Mucosa of descending colon (tissue), 3 donors: ENCODE data around the gene SLC16A4. TPM values are rescaled to one million over a fixed set of nuclear protein-coding genes. Genes with fewer than 3 reads are reported as not detected.

Experiments used
- ATAC-seq: fragments of 200-7000 bp; cut with Tn5 transposase; one replicate; pipeline ENCODE4 v1.9.1; 2020; ENCODE audit warnings: mild to moderate bottlenecking, moderate library complexity
- DNase-seq, 3 donors: peaks; one replicate each; pipeline ENCODE4 v3.0.0-alpha.2; 2020
- H3K36me3 ChIP-seq: fragments of 200-600 bp; one replicate; pipeline ENCODE4 v1.8.0; 2021; ENCODE audit warnings: low read depth, mild to moderate bottlenecking
- H3K4me1 ChIP-seq: fragments of 200-600 bp; one replicate; pipeline ENCODE4 v1.8.0; 2021; ENCODE audit warnings: low read depth, mild to moderate bottlenecking
- H3K4me3 ChIP-seq: fragments of 200-600 bp; one replicate; pipeline ENCODE4 v1.8.0; 2021; ENCODE audit warnings: mild to moderate bottlenecking
- H3K9me3 ChIP-seq: fragments of 200-600 bp; one replicate; pipeline ENCODE4 v1.8.0; 2021; ENCODE audit warnings: mild to moderate bottlenecking
- intact Hi-C, 2 donors: fragments of 100-400 bp; cut with DNase I in 1 of 2; cut with micrococcal nuclease in 1 of 2; formaldehyde crosslinking; loops; one replicate each; pipeline versions ENCODE4 v1.11.0 to v1.11.1; 2022; cut with DNase I, micrococcal nuclease
- total RNA-seq, 3 donors: library from RNA; stranded (reverse); fragmentation: NEBNext Ultra II Directional in 2 of 3; extraction: Animal tissue kit (Norgen Biotek cat#: 25700) in 2 of 3; gene quantifications; one replicate each; pipeline versions ENCODE4 v1.2.1 to v1.2.4, GENCODE V29; 2021 to 2023
- TF ChIP-seq, protein P1 (sequence below): fragments of 200-600 bp; IDR thresholded peaks from one replicate; pipeline ENCODE4 v1.8.0; 2022; ENCODE audit warnings: antibody characterized with exemption, mild to moderate bottlenecking
- donor health status: DM: no; HTN: no; CAD: no; lungs with moderate emphysema.
- donor health status: DM: no; HTN: no; CAD: no.
- donor health status: DM: no; HTN: yes; CAD: no.

Gene SLC16A4
- total RNA-seq, 3 donors from 2014 or later = 0.67 to 4.4 (median 1.8) TPM

DNA sequence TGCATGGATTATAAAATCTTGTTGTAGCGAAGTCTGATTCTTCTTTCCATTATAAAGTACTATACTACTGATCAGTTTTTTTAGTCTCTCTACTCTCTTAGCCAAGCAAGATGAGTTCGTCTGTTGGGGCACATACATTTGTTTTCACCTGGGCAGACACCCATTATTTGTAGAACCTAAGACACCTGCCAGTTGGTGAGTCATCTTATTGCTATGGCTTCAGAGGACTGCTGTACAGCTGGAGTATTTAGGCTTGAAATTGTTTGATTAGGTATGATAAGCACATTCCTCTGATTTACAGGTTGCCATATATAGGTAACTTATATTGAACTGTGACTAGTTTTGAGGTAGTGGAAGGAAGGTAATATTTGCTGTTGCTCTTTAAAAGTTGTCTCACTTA is 34.4 kb downstream of the SLC16A4 start:
- Histone ChIP-seq H3K4me3 (no peak overlapping the region), H3K9me3 (no peaks in the 10 kb centered on the region), H3K4me1 (peaks cover 8% of the 10 kb centered on the region), H3K36me3 (no peaks in the 10 kb centered on the region)
- TF ChIP-seq, protein P1, sequence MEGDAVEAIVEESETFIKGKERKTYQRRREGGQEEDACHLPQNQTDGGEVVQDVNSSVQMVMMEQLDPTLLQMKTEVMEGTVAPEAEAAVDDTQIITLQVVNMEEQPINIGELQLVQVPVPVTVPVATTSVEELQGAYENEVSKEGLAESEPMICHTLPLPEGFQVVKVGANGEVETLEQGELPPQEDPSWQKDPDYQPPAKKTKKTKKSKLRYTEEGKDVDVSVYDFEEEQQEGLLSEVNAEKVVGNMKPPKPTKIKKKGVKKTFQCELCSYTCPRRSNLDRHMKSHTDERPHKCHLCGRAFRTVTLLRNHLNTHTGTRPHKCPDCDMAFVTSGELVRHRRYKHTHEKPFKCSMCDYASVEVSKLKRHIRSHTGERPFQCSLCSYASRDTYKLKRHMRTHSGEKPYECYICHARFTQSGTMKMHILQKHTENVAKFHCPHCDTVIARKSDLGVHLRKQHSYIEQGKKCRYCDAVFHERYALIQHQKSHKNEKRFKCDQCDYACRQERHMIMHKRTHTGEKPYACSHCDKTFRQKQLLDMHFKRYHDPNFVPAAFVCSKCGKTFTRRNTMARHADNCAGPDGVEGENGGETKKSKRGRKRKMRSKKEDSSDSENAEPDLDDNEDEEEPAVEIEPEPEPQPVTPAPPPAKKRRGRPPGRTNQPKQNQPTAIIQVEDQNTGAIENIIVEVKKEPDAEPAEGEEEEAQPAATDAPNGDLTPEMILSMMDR = no peak
- DNase-seq (no peak), ATAC-seq (peak; percentile 97)
- intact Hi-C loops = no loop called here

GRCh38 chr1:110355321-110355720 is 35.5 kb downstream of the SLC16A4 start:
- ATAC-seq (no peak), DNase-seq (no peak)
- Histone ChIP-seq H3K36me3 (no peaks in the 10 kb centered on the region), H3K4me1 (peaks cover 18% of the 10 kb centered on the region), H3K9me3 (no peaks in the 10 kb centered on the region), H3K4me3 (no peak overlapping the region)
- TF ChIP-seq, protein P1 = no peak
- intact Hi-C loops = no loop called here

DNA sequence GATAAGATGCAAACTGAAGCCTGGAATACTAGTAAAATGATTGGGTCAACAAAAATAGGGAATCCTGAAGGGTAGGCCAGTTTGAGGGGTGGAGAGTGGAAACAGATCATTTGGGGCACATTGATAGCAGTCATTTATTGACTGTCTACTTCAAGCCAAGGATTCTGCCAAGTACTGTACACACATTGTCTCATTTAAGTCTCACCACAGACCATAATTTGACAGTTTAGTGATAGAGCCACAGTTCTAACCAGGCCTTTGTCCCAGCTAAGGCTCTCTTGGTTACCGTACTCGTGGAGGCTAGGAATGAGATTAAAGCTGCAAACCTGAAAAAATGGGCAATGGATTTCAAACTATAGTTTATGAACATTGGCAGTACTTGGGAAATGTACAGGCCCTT is 40.5 kb downstream of the SLC16A4 start:
- ATAC-seq = no peak
- DNase-seq = no peak
- intact Hi-C loops = no loop called here
- Histone ChIP-seq H3K4me3 (no peak overlapping the region), H3K36me3 (no peaks in the 10 kb centered on the region), H3K4me1 (peaks cover 28% of the 10 kb centered on the region), H3K9me3 (no peaks in the 10 kb centered on the region)
- TF ChIP-seq, protein P1 = no peak

DNA sequence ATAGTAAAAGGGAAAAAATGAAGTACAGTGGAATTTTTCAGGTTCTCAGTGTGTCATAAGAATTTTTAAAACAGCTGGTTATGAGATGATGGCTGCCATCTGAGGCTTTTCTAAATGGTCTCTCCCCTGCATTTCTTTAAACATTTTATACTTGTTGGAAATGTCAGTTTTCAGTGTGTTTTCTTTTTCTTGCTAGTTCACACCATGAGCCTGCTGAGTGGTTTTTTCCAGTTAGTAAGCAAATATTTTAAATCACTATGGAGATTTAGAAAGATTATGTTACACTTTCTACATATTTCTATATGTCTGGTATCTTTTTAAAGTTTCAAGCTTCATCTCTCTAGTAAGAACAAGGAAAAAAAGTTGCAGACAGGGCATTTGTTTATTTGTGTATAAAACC is 42.1 kb downstream of the SLC16A4 start:
- H3K36me3 ChIP-seq = no peaks in the 10 kb centered on the region
- ATAC-seq (no peak), DNase-seq (no peak)
- no peaks in the 10 kb centered on the region for H3K9me3 ChIP-seq
- TF ChIP-seq, protein P1 = no peak
- intact Hi-C loops = no loop called here
- H3K4me1 ChIP-seq = peaks cover 38% of the 10 kb centered on the region
- no peak overlapping the region for H3K4me3 ChIP-seq

DNA sequence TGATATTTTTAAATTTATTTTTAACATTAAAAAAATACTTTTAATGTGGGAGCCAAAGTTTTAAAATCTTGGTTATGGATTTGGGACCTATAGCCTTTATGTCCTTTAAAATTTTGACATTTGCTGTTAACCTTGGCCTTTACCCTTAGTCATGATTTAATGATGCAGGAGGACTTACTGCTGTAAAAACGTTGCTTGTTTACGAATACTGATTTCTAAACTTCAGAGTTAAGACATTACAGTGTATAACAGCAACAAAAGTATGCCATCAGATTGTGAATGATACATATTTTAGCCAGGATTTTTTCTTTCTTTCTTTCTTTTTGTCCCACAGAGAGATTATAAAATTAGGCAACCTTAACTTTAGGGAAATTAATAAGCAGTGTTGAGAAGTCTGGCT is 42.8 kb downstream of the SLC16A4 start:
- intact Hi-C loops = no loop called here

More for the DNA sequence above, 42.8 kb downstream of the SLC16A4 start:
- no peak for DNase-seq
- peaks cover 39% of the 10 kb centered on the region for H3K4me1 ChIP-seq
- H3K4me3 ChIP-seq = no peak overlapping the region
- TF ChIP-seq, protein P1 = no peak
- no peak for ATAC-seq
- no peaks in the 10 kb centered on the region for H3K36me3 ChIP-seq
- H3K9me3 ChIP-seq = no peaks in the 10 kb centered on the region
